PC-9 (cell line): Measurements from ENCODE around the gene PALLD. TPM values are rescaled to one million over a fixed set of nuclear protein-coding genes. Genes with fewer than 3 reads are reported as not detected.

Experiments used
- BruUV-seq: library from RNA; stranded (reverse); fragments of 400-500 nt; replicated peaks from 2 replicates; lab custom pipeline; 2021; lab: Mats Ljungman, UMichigan
- CTCF ChIA-PET: fragments of 300-600 bp; sonication (Branson Sonifier 250); formaldehyde crosslinking; loops from one replicate; lab custom pipeline; 2022; ENCODE audit warnings: antibody characterized with exemption; lab: Charles Lee
- POLR2A ChIA-PET: fragments of 300-600 bp; sonication (Branson Sonifier 250); formaldehyde crosslinking; loops from one replicate; lab custom pipeline; 2022; ENCODE audit warnings: antibody characterized with exemption; ENCODE audit not compliant: unreplicated experiment; lab: Charles Lee
- DNase-seq, 2 experiments: peaks; one replicate each; pipeline versions ENCODE4 v3.0.0 to v3.0.0-alpha.2; 2015 to 2022; ENCODE audit warnings: mixed read lengths in 1 of 2
- H2AFZ ChIP-seq: fragments of 200-600 bp; sonication (generic); 2 replicates; pipeline ENCODE4 v1.8.1; 2017; ENCODE audit warnings: antibody characterized with exemption
- H3F3A ChIP-seq: fragments of 200-600 bp; sonication (generic); 2 replicates; pipeline ENCODE4 v1.8.1; 2017; ENCODE audit warnings: antibody characterized with exemption, mild to moderate bottlenecking, low read depth; ENCODE audit not compliant: insufficient read depth
- H3K27ac ChIP-seq: fragments of 200-600 bp; sonication (generic); 2 replicates; pipeline ENCODE4 v1.6.1; 2016; ENCODE audit warnings: mixed run types
- H3K27me3 ChIP-seq: fragments of 200-600 bp; sonication (generic); 2 replicates; pipeline ENCODE4 v1.6.1; 2016; ENCODE audit warnings: low read depth, mixed run types; ENCODE audit not compliant: insufficient read depth
- H3K36me3 ChIP-seq: fragments of 200-600 bp; sonication (generic); 2 replicates; pipeline ENCODE4 v1.6.1; 2016; ENCODE audit warnings: low read depth, mixed run types
- H3K4me1 ChIP-seq: fragments of 200-600 bp; sonication (generic); replicated peaks from 2 replicates; pipeline ENCODE4 v1.6.1; 2016; ENCODE audit warnings: mixed run types; ENCODE audit not compliant: insufficient read depth
- H3K4me2 ChIP-seq: fragments of 200-600 bp; sonication (generic); 2 replicates; pipeline ENCODE4 v1.6.1; 2017; ENCODE audit warnings: mixed run types
- H3K4me3 ChIP-seq: fragments of 200-600 bp; sonication (generic); 2 replicates; pipeline ENCODE4 v1.6.1; 2016; ENCODE audit warnings: mixed run types
- H3K79me2 ChIP-seq: fragments of 200-600 bp; sonication (generic); 2 replicates; pipeline ENCODE4 v1.6.1; 2017; ENCODE audit warnings: low read depth, mixed run types
- H3K9me2 ChIP-seq: fragments of 200-600 bp; sonication (generic); 2 replicates; pipeline ENCODE4 v1.8.1; 2017; ENCODE audit warnings: mild to moderate bottlenecking; ENCODE audit not compliant: insufficient read depth
- H3K9me3 ChIP-seq: fragments of 200-600 bp; sonication (generic); 2 replicates; pipeline ENCODE4 v1.8.1; 2016; ENCODE audit warnings: low read depth; ENCODE audit not compliant: insufficient read depth
- H4K20me1 ChIP-seq: fragments of 200-600 bp; sonication (generic); 2 replicates; pipeline ENCODE4 v1.8.1; 2017; ENCODE audit not compliant: insufficient read depth
- EZH2 ChIP-seq: fragments of 200-600 bp; sonication (generic); IDR thresholded peaks from 2 replicates; pipeline ENCODE4 v1.8.0; 2017; ENCODE audit warnings: antibody characterized with exemption, low read depth
- intact Hi-C: fragments of 100-400 bp; cut with micrococcal nuclease; formaldehyde crosslinking; loops from one replicate; pipeline ENCODE4 v1.10.0; 2022; ENCODE audit not compliant: unreplicated experiment
- total RNA-seq: library from RNA; stranded (reverse); gene quantifications from 2 replicates; pipeline ENCODE4 v1.2.3, GENCODE V29; 2021
- TF ChIP-seq, protein P1 (sequence below): fragments of 200-600 bp; sonication (generic); conservative IDR thresholded peaks from 2 replicates; pipeline ENCODE4 v1.6.1; 2017; ENCODE audit warnings: mixed run types, antibody characterized with exemption, mild to moderate bottlenecking, moderate library complexity

The PALLD gene
- total RNA-seq, 1 experiment from 2014 or later: 156 TPM

DNA sequence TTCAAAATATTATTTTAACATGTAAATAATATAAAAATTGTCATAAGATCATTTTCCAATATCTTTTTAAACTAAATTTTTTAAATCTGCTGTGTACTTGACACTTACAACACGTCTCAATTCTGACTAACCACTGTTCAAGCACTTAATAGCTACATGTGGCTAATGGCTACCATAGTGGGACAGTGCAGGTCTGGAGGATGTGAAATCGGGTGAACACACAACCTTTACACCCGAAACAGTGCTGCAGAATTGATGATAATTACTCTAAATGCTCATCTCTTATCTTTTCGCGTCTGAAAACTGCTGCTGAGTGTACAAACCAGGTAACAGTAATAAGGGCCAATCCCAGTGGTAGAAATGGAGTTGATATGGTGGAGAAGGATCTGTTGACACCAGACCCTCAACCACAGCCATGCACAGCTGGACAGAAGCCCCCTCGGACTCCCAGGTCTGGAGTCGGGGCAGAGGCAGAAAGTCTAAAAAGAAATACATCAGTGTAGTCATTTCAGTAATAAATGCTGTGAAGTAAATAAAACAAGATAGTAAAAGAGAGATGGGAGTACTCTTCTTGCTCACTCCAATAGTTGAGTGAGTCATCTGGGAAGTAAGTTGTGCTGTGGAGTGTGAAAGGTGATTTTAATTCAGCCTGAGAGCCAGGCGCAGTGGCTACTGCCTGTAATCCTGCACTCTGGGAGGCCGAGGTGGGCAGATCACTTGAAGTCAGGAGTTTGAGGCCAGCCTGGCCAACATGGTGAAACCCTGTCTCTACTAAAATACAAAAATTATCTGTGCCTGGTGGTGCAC, 363.2 kb downstream of the PALLD start:
- Histone ChIP-seq H3K36me3 (no peaks in the 10 kb centered on the region), H3K4me2 (no peak overlapping the region), H4K20me1 (no peaks in the 10 kb centered on the region), H2AFZ (no peak overlapping the region), H3F3A (no peaks in the 10 kb centered on the region), H3K79me2 (no peaks in the 10 kb centered on the region), H3K27ac (no peak overlapping the region), H3K27me3 (no peaks in the 10 kb centered on the region), H3K9me2 (no peaks in the 10 kb centered on the region), H3K4me3 (no peak overlapping the region), H3K4me1 (no peaks in the 10 kb centered on the region), H3K9me3 (no peaks in the 10 kb centered on the region)
- ChIA-PET POLR2A (no interaction called here), CTCF (no interaction called here)
- TF ChIP-seq, protein P1, sequence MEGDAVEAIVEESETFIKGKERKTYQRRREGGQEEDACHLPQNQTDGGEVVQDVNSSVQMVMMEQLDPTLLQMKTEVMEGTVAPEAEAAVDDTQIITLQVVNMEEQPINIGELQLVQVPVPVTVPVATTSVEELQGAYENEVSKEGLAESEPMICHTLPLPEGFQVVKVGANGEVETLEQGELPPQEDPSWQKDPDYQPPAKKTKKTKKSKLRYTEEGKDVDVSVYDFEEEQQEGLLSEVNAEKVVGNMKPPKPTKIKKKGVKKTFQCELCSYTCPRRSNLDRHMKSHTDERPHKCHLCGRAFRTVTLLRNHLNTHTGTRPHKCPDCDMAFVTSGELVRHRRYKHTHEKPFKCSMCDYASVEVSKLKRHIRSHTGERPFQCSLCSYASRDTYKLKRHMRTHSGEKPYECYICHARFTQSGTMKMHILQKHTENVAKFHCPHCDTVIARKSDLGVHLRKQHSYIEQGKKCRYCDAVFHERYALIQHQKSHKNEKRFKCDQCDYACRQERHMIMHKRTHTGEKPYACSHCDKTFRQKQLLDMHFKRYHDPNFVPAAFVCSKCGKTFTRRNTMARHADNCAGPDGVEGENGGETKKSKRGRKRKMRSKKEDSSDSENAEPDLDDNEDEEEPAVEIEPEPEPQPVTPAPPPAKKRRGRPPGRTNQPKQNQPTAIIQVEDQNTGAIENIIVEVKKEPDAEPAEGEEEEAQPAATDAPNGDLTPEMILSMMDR: no peak
- no peak for TF ChIP-seq EZH2
- intact Hi-C loops: no loop called here
- no TSS peak for BruUV-seq
- DNase-seq: no peak

DNA sequence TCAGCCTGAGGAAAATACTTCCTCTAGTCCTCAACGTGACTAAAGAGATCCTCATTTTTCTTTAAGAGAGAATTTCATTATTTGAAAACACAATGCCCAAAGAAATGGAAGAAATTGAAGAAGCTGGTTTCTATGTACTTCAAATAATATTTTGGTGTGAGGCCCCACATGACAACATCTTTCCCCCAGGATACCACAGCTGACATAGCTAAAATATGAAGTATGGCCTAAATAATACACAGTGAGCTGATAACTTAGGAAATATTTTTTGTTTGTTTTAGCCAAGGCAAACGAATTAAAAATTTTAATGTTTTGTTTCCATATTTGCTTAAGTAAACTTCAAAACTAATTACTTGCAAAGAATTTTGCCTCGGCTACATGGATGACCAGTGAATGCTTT, 364.0 kb downstream of the PALLD start:
- Histone ChIP-seq H3K4me1 (no peaks in the 10 kb centered on the region), H3K9me2 (no peaks in the 10 kb centered on the region), H2AFZ (no peak overlapping the region), H3K4me3 (no peak overlapping the region), H3K36me3 (no peaks in the 10 kb centered on the region), H3K27me3 (no peaks in the 10 kb centered on the region), H3K4me2 (no peak overlapping the region), H3F3A (no peaks in the 10 kb centered on the region), H3K27ac (no peak overlapping the region), H4K20me1 (no peaks in the 10 kb centered on the region), H3K9me3 (no peaks in the 10 kb centered on the region), H3K79me2 (no peaks in the 10 kb centered on the region)
- TF ChIP-seq, protein P1: no peak
- TF ChIP-seq EZH2: no peak
- DNase-seq: no peak
- ChIA-PET POLR2A (no interaction called here), CTCF (interaction anchor here (0.7 kb wide), 1 partner anchor 102 kb away, joined by 3 read pairs; no protein-coding TSS in a partner anchor)
- intact Hi-C loops: no loop called here
- BruUV-seq: no TSS peak

DNA sequence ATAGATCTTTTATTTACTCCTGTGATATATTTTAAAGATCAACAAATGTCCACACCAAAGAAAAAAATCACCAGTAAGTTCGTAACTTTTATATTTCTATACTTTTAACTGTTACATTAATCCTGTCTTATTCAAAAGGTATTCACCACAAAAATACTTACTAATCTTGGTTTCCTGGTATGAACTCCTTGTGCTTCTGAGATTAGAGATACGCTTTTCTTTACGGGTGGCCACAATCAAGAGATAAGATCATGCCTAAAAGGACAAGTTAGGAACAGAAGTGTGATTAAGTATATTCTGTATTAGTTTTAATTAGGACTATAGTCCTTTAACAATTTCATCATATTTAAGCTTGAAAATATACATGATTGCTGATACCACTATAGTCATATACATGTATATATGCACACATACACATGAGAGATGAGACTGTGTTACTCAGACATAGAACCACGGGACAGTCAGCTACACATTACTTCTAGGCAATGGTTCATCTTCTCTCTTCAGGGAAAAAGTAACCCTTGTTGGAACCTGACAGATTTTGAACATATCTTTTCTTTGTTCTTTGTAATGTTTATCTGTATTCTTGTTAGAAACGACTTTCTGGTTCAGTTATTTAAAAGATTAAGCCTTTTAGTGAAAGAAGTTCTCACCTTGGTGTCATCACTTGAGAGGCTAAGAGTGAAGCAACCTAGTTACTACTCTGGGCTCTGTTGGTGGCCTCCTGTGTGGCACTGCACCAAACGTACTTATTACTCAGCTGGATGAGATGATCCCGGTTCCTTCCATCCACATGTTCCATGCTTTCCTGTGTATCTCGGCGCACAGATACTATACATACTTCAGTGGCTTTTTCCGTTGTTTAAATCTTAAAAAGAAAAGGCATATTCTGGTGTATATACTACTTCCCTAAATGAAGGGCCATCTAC, 367.1 kb downstream of the PALLD start:
- Histone ChIP-seq H3K4me3 (no peak overlapping the region), H3K9me2 (no peaks in the 10 kb centered on the region), H3K36me3 (no peaks in the 10 kb centered on the region), H3K4me2 (no peak overlapping the region), H4K20me1 (no peaks in the 10 kb centered on the region), H3K9me3 (no peaks in the 10 kb centered on the region), H3K27ac (no peak overlapping the region), H3K79me2 (no peaks in the 10 kb centered on the region), H3F3A (no peaks in the 10 kb centered on the region), H3K27me3 (no peaks in the 10 kb centered on the region), H3K4me1 (no peaks in the 10 kb centered on the region), H2AFZ (no peak overlapping the region)
- ChIA-PET CTCF (no interaction called here), POLR2A (no interaction called here)
- intact Hi-C loops: no loop called here
- TF ChIP-seq, protein P1: no peak
- no peak for TF ChIP-seq EZH2
- BruUV-seq: no TSS peak
- DNase-seq: no peak
